GM12878 (cell line): ENCODE measurements around the gene FBLN5.

Experiments used
- BHLHE40 ChIP-seq, 2 experiments: fragments of 450-650 bp in 1 of 2; IDR thresholded peaks; 2 replicates each; pipeline ENCODE4 v1.6.1; 2011 to 2017; ENCODE audit warnings: low read depth in 2 of 2, borderline replicate concordance in 1 of 2, improper control_type of control experiment in 1 of 2, low read length in 1 of 2, mild to moderate bottlenecking in 1 of 2
- CEBPB ChIP-seq, 2 experiments: fragments of 150-350 bp in 1 of 2; IDR thresholded peaks; 2 replicates each; pipeline ENCODE4 v1.6.1; 2012 to 2014; ENCODE audit warnings: low read depth in 2 of 2, low read length in 2 of 2, borderline replicate concordance in 1 of 2, inconsistent platforms in 1 of 2
- EZH2 ChIP-seq: IDR thresholded peaks from 2 replicates; pipeline ENCODE4 v1.6.1; 2012; ENCODE audit warnings: low read depth, mild to moderate bottlenecking, control low read depth, inconsistent platforms, low read length, borderline replicate concordance; ENCODE audit not compliant: control insufficient read depth
- POLR2AphosphoS5 ChIP-seq: IDR thresholded peaks from 2 replicates; pipeline ENCODE4 v1.6.1; 2011; ENCODE audit warnings: mild to moderate bottlenecking, low read length, inconsistent platforms
- SIX5 ChIP-seq: IDR thresholded peaks from 2 replicates; pipeline ENCODE4 v1.6.1; 2011; ENCODE audit warnings: mild to moderate bottlenecking, low read depth, low read length, moderate library complexity; ENCODE audit not compliant: severe bottlenecking
- SMAD1 ChIP-seq: fragments of 450-650 bp; IDR thresholded peaks from 2 replicates; pipeline ENCODE4 v1.6.1; 2018; ENCODE audit warnings: mild to moderate bottlenecking, low read depth; ENCODE audit not compliant: partially characterized antibody
- SP1 ChIP-seq: IDR thresholded peaks from one replicate; pipeline ENCODE4 v1.6.1; 2011; ENCODE audit warnings: low read depth, low read length
- SPI1 ChIP-seq: IDR thresholded peaks from 2 replicates; pipeline ENCODE4 v1.6.1; 2011; ENCODE audit warnings: low read depth, mild to moderate bottlenecking, low read length, moderate library complexity, borderline replicate concordance; ENCODE audit not compliant: insufficient read depth
- ZNF274 ChIP-seq: IDR thresholded peaks from one replicate; pipeline ENCODE4 v1.8.0; 2011; ENCODE audit not compliant: insufficient read length, insufficient read depth
- TF ChIP-seq, protein P1 (sequence below), 3 experiments: IDR thresholded peaks in 2 of 3; conservative IDR thresholded peaks in 1 of 3; 2 replicates each; pipeline ENCODE4 v1.5.1; 2011; ENCODE audit warnings: low read depth in 3 of 3, low read length in 3 of 3, mild to moderate bottlenecking in 3 of 3, control low read depth in 2 of 3, moderate library complexity in 2 of 3, inconsistent platforms in 1 of 3, mixed read lengths in 1 of 3; ENCODE audit not compliant: control insufficient read depth in 2 of 3, insufficient read depth in 1 of 3; ENCODE audit errors: extremely low read depth in 1 of 3
- TF ChIP-seq, protein P2 (sequence below): IDR thresholded peaks from 2 replicates; pipeline ENCODE4 v1.6.1; 2011; ENCODE audit warnings: borderline replicate concordance, low read depth, mild to moderate bottlenecking, moderate library complexity, mixed read lengths, low read length; ENCODE audit not compliant: insufficient read depth; ENCODE audit errors: extremely low read length
- TF ChIP-seq, protein P3 (sequence below): IDR thresholded peaks from 2 replicates; pipeline ENCODE4 v1.6.1; 2012; ENCODE audit warnings: mild to moderate bottlenecking, low read depth, low read length
- TF ChIP-seq, protein P4 (sequence below): IDR thresholded peaks from 2 replicates; pipeline ENCODE4 v1.6.1; 2012; ENCODE audit warnings: low read depth, low read length, improper control_type of control experiment
- TF ChIP-seq, protein P5 (sequence below): fragments of 450-650 bp; IDR thresholded peaks from 2 replicates; pipeline ENCODE4 v1.6.1; 2017; ENCODE audit warnings: mild to moderate bottlenecking, moderate library complexity

DNA sequence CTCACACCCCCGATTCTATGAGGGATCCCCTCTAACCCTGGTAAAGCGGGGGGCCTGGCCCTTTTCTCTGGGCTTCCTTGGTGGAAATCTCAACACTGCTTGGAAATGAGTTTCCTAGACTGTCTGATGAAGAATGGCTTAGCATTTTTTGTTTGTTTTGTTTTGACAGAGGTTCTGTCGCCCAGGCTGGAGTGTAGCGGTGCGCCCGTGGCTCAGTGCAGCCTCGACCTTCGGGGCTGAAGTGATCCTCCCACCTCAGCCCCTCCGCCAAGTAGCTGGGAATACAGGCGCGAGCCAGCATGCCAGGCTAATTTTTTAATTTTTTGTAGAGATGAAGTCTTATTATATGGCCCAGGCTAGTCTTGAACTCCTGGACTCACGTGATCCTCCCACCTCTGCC lies 110.4 kb downstream of the FBLN5 start:
- TF ChIP-seq, protein P1, sequence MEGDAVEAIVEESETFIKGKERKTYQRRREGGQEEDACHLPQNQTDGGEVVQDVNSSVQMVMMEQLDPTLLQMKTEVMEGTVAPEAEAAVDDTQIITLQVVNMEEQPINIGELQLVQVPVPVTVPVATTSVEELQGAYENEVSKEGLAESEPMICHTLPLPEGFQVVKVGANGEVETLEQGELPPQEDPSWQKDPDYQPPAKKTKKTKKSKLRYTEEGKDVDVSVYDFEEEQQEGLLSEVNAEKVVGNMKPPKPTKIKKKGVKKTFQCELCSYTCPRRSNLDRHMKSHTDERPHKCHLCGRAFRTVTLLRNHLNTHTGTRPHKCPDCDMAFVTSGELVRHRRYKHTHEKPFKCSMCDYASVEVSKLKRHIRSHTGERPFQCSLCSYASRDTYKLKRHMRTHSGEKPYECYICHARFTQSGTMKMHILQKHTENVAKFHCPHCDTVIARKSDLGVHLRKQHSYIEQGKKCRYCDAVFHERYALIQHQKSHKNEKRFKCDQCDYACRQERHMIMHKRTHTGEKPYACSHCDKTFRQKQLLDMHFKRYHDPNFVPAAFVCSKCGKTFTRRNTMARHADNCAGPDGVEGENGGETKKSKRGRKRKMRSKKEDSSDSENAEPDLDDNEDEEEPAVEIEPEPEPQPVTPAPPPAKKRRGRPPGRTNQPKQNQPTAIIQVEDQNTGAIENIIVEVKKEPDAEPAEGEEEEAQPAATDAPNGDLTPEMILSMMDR (IDR thresholded peaks at IDR 0.05 in 2 of 3, conservative IDR thresholded peaks at IDR 0.05 in 1 of 3; ENCODE audit: control insufficient read depth in 2 of 3, extremely low read depth in 1 of 3, insufficient read depth in 1 of 3, low read depth in 3 of 3, low read length in 3 of 3) = no peak
- TF ChIP-seq EZH2 (no peak), SIX5 (no peak), SPI1 (no peak), CEBPB (IDR thresholded peaks at IDR 0.05; ENCODE audit: borderline replicate concordance in 1 of 2, low read depth in 2 of 2, low read length in 2 of 2) (no peak), POLR2AphosphoS5 (no peak), BHLHE40 (IDR thresholded peaks at IDR 0.05; ENCODE audit: borderline replicate concordance in 1 of 2, low read depth in 2 of 2, low read length in 1 of 2) (no peak), ZNF274 (no peak), SP1 (no peak), SMAD1 (no peak)
- TF ChIP-seq, protein P2, sequence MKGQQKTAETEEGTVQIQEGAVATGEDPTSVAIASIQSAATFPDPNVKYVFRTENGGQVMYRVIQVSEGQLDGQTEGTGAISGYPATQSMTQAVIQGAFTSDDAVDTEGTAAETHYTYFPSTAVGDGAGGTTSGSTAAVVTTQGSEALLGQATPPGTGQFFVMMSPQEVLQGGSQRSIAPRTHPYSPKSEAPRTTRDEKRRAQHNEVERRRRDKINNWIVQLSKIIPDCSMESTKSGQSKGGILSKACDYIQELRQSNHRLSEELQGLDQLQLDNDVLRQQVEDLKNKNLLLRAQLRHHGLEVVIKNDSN = no peak
- TF ChIP-seq, protein P3, sequence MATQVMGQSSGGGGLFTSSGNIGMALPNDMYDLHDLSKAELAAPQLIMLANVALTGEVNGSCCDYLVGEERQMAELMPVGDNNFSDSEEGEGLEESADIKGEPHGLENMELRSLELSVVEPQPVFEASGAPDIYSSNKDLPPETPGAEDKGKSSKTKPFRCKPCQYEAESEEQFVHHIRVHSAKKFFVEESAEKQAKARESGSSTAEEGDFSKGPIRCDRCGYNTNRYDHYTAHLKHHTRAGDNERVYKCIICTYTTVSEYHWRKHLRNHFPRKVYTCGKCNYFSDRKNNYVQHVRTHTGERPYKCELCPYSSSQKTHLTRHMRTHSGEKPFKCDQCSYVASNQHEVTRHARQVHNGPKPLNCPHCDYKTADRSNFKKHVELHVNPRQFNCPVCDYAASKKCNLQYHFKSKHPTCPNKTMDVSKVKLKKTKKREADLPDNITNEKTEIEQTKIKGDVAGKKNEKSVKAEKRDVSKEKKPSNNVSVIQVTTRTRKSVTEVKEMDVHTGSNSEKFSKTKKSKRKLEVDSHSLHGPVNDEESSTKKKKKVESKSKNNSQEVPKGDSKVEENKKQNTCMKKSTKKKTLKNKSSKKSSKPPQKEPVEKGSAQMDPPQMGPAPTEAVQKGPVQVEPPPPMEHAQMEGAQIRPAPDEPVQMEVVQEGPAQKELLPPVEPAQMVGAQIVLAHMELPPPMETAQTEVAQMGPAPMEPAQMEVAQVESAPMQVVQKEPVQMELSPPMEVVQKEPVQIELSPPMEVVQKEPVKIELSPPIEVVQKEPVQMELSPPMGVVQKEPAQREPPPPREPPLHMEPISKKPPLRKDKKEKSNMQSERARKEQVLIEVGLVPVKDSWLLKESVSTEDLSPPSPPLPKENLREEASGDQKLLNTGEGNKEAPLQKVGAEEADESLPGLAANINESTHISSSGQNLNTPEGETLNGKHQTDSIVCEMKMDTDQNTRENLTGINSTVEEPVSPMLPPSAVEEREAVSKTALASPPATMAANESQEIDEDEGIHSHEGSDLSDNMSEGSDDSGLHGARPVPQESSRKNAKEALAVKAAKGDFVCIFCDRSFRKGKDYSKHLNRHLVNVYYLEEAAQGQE = no peak
- TF ChIP-seq, protein P4, sequence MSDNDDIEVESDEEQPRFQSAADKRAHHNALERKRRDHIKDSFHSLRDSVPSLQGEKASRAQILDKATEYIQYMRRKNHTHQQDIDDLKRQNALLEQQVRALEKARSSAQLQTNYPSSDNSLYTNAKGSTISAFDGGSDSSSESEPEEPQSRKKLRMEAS = no peak
- TF ChIP-seq, protein P5, sequence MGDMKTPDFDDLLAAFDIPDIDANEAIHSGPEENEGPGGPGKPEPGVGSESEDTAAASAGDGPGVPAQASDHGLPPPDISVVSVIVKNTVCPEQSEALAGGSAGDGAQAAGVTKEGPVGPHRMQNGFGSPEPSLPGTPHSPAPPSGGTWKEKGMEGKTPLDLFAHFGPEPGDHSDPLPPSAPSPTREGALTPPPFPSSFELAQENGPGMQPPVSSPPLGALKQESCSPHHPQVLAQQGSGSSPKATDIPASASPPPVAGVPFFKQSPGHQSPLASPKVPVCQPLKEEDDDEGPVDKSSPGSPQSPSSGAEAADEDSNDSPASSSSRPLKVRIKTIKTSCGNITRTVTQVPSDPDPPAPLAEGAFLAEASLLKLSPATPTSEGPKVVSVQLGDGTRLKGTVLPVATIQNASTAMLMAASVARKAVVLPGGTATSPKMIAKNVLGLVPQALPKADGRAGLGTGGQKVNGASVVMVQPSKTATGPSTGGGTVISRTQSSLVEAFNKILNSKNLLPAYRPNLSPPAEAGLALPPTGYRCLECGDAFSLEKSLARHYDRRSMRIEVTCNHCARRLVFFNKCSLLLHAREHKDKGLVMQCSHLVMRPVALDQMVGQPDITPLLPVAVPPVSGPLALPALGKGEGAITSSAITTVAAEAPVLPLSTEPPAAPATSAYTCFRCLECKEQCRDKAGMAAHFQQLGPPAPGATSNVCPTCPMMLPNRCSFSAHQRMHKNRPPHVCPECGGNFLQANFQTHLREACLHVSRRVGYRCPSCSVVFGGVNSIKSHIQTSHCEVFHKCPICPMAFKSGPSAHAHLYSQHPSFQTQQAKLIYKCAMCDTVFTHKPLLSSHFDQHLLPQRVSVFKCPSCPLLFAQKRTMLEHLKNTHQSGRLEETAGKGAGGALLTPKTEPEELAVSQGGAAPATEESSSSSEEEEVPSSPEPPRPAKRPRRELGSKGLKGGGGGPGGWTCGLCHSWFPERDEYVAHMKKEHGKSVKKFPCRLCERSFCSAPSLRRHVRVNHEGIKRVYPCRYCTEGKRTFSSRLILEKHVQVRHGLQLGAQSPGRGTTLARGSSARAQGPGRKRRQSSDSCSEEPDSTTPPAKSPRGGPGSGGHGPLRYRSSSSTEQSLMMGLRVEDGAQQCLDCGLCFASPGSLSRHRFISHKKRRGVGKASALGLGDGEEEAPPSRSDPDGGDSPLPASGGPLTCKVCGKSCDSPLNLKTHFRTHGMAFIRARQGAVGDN = no peak
